Measurements from ENCODE around the gene LTF.
"Not testable (repeated sequence)": the region's sequence is repeated elsewhere in the genome, so short reads cannot be mapped to it uniquely, and the experiment has no call there.

The LTF gene

GRCh38 chr3:46409739-46410489, 54.8 kb downstream of the LTF start:
- DNase-seq: no peak

DNA sequence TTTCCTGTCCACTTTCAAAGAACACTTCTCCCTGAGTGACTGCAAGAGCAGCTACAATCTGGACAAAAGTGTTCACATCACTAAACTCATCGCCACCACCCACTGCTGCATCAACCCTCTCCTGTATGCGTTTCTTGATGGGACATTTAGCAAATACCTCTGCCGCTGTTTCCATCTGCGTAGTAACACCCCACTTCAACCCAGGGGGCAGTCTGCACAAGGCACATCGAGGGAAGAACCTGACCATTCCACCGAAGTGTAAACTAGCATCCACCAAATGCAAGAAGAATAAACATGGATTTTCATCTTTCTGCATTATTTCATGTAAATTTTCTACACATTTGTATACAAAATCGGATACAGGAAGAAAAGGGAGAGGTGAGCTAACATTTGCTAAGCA, 55.9 kb downstream of the LTF start:
- no peak for DNase-seq

GRCh38 chr3:46407970-46408369, 56.7 kb downstream of the LTF start:
- no peak for DNase-seq

- DNase-seq: peak; percentile 96
These were observed 57.7 kb downstream of the LTF start, which contains the start of the genes CCR5AS and CCRL2 for GRCh38 chr3:46406788-46407611. CCR5AS (minus strand) TSS chr3:46407066. CCRL2 (plus strand) TSS chr3:46407259; CDS start chr3:46408080, 821 bp downstream.

- DNase-seq: no peak
These were observed 58.3 kb downstream of the LTF start for GRCh38 chr3:46406443-46406787.

DNA sequence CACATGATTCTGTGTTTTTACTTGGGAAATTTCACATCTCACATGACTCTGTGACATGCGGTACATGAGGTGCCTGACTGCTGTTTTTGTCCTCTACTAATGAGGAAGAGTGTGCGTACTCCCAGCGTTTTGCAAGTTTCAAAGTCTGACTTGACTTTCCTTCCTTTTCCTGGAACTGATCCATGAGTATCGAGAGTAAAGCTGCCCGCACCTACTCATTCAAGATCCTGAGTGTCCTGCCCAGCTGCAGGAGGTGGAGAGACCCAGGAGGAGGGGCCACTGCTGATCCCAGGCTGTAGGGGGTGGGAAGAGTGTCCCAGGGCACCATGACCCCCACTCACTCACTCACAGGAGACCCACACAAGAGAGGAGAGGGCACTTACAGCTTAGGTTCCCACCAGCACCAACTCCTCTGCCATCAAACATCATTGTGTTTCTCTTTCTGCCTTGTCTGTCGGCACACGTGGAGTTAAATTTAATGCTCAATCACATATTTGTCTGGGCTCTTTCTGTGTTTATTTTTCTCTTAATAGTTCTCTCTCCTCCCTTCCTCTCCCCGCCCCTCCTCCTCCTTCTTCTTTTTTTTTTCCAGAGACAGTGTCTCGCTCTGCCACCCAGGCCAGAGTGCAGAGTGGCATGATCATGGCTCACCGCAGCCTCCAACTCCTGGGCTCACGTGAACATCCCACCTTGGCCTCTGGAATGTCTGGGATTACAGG, 59.2 kb downstream of the LTF start:
- no peak for DNase-seq

GRCh38 chr3:46402902-46403301, 61.8 kb downstream of the LTF start:
- not testable (repeated sequence) for DNase-seq

DNA sequence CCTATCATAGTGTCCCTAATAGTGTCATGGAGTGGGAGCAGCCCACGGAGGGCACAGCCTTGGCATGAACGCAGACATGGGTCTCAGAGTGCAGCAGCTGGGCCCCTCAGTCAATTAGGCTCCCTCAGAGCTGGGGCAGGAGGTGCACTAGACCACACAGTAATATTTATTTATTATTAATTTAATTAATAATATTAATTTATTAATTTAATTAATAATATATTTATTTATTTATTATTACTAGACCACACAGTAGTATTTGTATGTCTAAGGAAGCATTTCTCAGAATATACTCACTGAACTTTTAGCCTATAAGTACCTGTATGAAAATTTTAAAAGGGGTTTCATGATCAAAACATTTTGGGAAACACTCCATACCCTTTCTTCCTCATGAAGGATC, 63.1 kb downstream of the LTF start:
- no peak for DNase-seq

DNA sequence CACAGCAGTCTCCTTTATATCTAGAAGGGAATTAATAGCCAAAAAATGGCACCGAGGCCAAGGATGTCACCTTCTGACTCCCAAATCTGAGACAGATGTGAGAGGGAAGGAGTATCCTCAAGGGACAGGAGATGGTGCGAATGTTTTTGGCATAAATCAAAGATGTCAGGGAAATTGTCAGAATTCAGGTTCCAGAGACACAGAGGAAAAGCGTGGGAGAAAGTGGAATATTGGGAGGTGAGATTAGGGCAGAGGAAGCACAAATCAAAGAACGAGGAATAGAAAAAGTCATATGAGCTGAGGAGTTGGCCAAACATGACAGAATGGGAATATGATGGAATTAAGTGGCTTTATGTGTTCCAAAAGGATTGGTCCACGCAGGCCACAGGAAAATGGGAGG, 63.9 kb downstream of the LTF start:
- DNase-seq: no peak

DNA sequence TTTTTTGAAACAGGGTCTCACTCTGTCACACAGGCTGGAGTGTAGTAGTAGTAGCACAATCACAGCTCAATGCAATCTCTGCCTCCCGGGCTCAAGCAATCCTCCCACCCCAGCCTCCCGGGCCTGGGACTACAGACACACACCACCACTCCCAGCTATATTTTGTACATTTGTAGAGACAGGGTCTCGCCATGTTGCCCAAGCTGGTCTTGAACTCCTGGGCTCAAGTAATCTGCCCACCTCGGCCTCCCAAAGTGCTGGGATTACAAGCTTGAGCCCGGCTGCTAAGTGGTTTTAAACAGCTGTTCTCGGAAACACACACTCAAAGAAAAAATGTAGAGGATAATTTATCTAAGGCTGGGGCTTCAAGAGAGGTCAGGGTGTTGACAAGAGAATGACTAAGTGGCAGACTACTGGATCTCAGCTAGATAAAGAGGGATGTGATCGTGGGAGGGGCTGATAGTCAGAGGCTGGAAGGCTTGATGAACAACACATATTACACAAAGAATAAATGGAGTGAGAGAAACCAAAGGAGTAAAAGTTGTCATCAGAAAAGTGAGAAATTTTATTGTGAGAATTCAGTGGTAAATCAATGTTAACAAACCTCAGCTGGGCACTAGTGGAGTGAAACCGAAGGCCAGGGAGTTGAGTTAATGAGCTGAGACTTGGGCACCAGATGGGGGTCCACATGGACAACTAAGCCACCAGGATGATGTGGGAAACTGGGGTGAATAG, 64.5 kb downstream of the LTF start:
- peak; percentile 71 for DNase-seq

DNA sequence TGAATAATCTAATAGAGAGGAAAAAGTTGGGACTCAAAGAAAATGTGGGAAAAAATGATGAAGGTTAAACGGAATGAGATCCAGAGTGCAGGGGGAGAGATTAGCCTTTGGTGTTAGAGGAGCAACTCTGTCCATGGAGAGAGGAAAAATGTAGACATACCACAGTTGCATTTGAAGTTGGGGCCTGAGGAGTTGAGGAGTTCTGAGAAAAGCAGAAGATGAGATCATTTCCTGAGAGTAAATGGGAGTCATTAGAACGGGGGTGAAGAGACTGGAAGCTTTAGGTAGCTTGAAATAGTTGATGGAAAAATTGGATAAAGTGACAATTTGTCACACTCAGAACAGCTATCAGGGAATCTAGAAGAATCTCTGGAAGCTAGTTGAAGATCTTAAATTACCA, 65.1 kb downstream of the LTF start:
- DNase-seq: no peak

GRCh38 chr3:46399098-46399497, 65.6 kb downstream of the LTF start:
- DNase-seq: no peak

GRCh38 chr3:46398186-46398955, 66.3 kb downstream of the LTF start:
- DNase-seq: no peak

GRCh38 chr3:46397111-46397510, 67.6 kb downstream of the LTF start:
- no peak for DNase-seq

- DNase-seq: peak; percentile 59
These were observed 68.8 kb downstream of the LTF start for GRCh38 chr3:46395766-46396530.

DNA sequence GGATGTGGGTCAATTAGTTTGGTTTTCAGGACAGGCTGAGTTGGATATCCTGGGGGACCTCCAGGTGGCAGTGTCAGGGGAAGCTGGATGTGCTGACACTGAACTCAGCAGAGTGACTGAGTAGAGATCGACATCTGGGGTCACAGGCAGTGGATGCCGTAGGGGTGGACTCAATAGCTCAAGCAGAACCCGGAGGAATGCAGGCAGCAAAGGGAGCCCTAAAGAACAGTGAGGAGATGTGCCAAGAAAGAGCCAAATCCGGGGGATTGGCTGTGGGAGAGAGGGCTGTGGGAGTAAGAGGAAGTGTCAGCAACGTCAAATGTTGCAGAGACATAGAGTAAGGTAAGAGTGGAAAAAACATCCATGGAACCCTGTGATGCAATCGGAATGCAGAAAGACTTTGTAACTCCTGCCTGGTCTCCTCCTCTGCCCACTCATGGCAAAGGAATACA, 69.5 kb downstream of the LTF start:
- DNase-seq: peak; percentile 51

DNA sequence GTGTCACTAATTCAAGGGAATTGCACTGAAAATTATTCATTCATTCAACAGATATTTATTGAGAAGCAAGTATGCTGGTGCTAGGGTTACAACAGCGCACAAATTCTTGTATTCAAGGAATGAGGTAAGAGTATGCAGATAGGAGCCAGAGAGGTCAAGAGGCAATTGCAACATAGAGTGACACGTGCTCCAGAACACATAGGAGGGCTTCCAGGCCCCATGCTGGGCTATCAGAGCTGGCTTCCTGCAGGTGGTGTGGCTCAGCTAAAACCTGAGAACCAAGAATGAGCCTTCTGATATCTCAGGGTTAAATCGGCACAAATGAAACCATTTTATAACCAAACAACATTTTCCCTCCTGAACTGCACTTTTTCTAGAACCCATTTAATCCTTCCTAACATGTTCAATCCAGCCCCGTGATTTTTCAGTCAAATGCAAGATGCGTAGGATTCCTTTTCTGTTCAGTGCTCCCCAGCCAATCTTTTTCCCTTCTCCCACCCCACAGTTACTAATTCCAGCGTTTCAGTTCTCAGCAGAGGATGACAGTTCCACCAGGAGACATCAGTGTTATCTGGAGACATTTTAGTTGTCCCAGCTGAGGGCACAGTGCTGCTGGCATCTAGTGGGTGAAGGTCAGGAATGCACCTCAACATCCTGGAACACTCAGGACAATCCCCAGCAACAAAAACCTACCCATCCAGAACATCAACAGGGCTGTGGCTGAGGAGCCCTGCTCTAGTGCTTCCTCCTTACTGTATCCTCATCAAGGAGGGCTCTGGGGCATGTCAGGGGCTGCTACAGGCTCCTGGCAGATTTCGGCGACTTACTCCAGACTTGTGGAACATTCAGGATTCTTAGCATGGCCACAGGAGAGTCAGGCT, 70.9 kb downstream of the LTF start:
- peak; percentile 64 for DNase-seq

DNA sequence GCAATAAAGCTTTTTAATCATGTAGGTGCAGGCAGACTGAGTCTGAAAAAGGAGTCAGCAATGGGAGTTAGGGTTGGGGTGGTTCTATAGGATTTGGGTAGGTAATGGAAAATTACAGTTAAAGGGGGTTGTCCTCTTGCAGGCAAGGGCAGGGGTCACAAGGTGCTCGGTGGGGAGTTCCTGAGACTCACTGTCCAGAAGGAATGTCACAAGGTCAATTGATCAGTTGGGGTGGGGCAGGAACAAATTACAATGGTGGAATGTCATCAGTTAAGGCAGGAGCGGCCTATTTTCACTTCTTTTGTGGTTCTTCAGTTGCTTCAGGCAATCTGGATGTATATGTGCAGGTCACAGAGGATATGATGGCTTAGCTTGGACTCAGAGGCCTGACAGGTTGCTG, 71.7 kb downstream of the LTF start:
- no peak for DNase-seq

- not testable (repeated sequence) for DNase-seq
These were observed 73.2 kb downstream of the LTF start for GRCh38 chr3:46391526-46391925.

DNA sequence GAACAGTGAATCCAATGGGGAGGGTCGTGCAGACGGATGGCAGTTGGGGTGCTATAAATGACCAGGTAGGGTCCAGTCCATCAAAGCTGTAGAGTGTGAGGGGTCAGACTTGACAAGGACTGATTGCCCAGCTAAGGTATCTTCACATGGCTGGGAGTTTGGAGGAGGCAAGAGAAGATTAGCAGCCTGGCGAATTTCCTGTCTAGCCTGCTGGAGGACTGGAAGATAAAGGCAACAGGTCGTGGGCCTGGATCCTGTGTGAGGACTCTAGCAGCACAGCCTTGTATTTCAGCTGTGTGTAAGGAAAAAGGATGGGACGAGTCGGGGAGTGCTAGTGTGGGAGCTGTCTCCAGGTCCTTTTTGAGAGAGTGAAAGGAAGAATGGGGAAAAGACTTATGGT, 75.4 kb downstream of the LTF start:
- DNase-seq: no peak

All from hematopoietic multipotent progenitor cell treated with erythropoietin and hydrocortisone succinate and interleukin-3 and kit ligand, for 6 days (in vitro differentiated cells).